KOPT-K1 (cell line): ENCODE data around the gene AUNIP.

Experiments used
- H3K27ac ChIP-seq: fragments of 200-600 bp; sonication (generic); 2 replicates; pipeline ENCODE4 v1.5.1; 2016; ENCODE audit warnings: antibody characterized with exemption, mild to moderate bottlenecking, low read depth, low read length; ENCODE audit not compliant: poor library complexity, severe bottlenecking
- H3K36me3 ChIP-seq: fragments of 200-600 bp; sonication (generic); 2 replicates; pipeline ENCODE4 v1.5.1; 2017; ENCODE audit warnings: antibody characterized with exemption, mild to moderate bottlenecking, low read length, moderate library complexity; ENCODE audit not compliant: insufficient read depth
- H3K9me3 ChIP-seq: fragments of 200-600 bp; sonication (generic); 2 replicates; pipeline ENCODE4 v1.5.1; 2017; ENCODE audit warnings: antibody characterized with exemption, low read length, mild to moderate bottlenecking; ENCODE audit not compliant: insufficient read depth, poor library complexity, severe bottlenecking

Gene AUNIP

GRCh38 chr1:25858906-25859789 lies at the start of gene AUNIP:
Gene AUNIP (minus strand): TSS chr1:25859457. CDS start chr1:25859357, 100 bp downstream.
- H3K36me3 ChIP-seq = no peaks in the 10 kb centered on the region
- peak within 1 kb of the TSS; percentile 62 for H3K27ac ChIP-seq
- no peaks in the 10 kb centered on the region for H3K9me3 ChIP-seq

- H3K9me3 ChIP-seq = no peaks in the 10 kb centered on the region
- H3K27ac ChIP-seq = no peak overlapping the region
- H3K36me3 ChIP-seq = peaks cover 12% of the 10 kb centered on the region
These were observed 49.8 kb upstream of the AUNIP start for GRCh38 chr1:25909040-25909439.

GRCh38 chr1:25908161-25908560 lies 48.9 kb upstream of the AUNIP start:
- no peaks in the 10 kb centered on the region for H3K9me3 ChIP-seq
- peaks cover 21% of the 10 kb centered on the region for H3K36me3 ChIP-seq
- H3K27ac ChIP-seq = no peak overlapping the region

- no peaks in the 10 kb centered on the region for H3K9me3 ChIP-seq
- H3K27ac ChIP-seq = no peak overlapping the region
- H3K36me3 ChIP-seq = peaks cover 27% of the 10 kb centered on the region
These were observed 48.3 kb upstream of the AUNIP start for GRCh38 chr1:25907601-25908000.

- Histone ChIP-seq H3K36me3 (peaks cover 35% of the 10 kb centered on the region), H3K27ac (peak overlapping the region; percentile 99), H3K9me3 (no peaks in the 10 kb centered on the region)
These were observed 47.5 kb upstream of the AUNIP start for GRCh38 chr1:25906644-25907300.

GRCh38 chr1:25905680-25906643 lies 46.7 kb upstream of the AUNIP start, which contains the start of gene STMN1:
Gene STMN1 (minus strand): TSS chr1:25906419. CDS start chr1:25904676, 1,743 bp downstream.
- Histone ChIP-seq H3K27ac (peak within 1 kb of the TSS; percentile 99), H3K36me3 (peaks cover 43% of the 10 kb centered on the region), H3K9me3 (no peaks in the 10 kb centered on the region)

GRCh38 chr1:25904943-25905679 lies 45.9 kb upstream of the AUNIP start:
- H3K9me3 ChIP-seq = no peaks in the 10 kb centered on the region
- H3K36me3 ChIP-seq = peaks cover 52% of the 10 kb centered on the region
- H3K27ac ChIP-seq = peak overlapping the region; percentile 99

GRCh38 chr1:25903986-25904385 lies 44.7 kb upstream of the AUNIP start:
- peak overlapping the region; percentile 99 for H3K27ac ChIP-seq
- H3K9me3 ChIP-seq = no peaks in the 10 kb centered on the region
- H3K36me3 ChIP-seq = peaks cover 63% of the 10 kb centered on the region

- Histone ChIP-seq H3K36me3 (peaks cover 78% of the 10 kb centered on the region), H3K27ac (no peak overlapping the region)
These were observed 43.2 kb upstream of the AUNIP start for GRCh38 chr1:25902462-25902861.

GRCh38 chr1:25900219-25900618 lies 41.0 kb upstream of the AUNIP start:
- peaks cover 100% of the 10 kb centered on the region for H3K36me3 ChIP-seq
- H3K27ac ChIP-seq = no peak overlapping the region
- no peaks in the 10 kb centered on the region for H3K9me3 ChIP-seq

More at GRCh38 chr1:25902462-25902861, 43.2 kb upstream of the AUNIP start:
- no peaks in the 10 kb centered on the region for H3K9me3 ChIP-seq

- H3K36me3 ChIP-seq = peaks cover 100% of the 10 kb centered on the region
- no peak overlapping the region for H3K27ac ChIP-seq
- H3K9me3 ChIP-seq = no peaks in the 10 kb centered on the region
These were observed 40.5 kb upstream of the AUNIP start for GRCh38 chr1:25899792-25900191.

- peaks cover 100% of the 10 kb centered on the region for H3K36me3 ChIP-seq
- no peak overlapping the region for H3K27ac ChIP-seq
- no peaks in the 10 kb centered on the region for H3K9me3 ChIP-seq
These were observed 39.2 kb upstream of the AUNIP start for GRCh38 chr1:25898223-25899015.

- no peaks in the 10 kb centered on the region for H3K9me3 ChIP-seq
- peaks cover 98% of the 10 kb centered on the region for H3K36me3 ChIP-seq
- H3K27ac ChIP-seq = no peak overlapping the region
These were observed 38.5 kb upstream of the AUNIP start for GRCh38 chr1:25897754-25898153.
